ENCODE data around the gene ATP10B. TPM values are rescaled to one million over a fixed set of nuclear protein-coding genes. Genes with fewer than 3 reads are reported as not detected.

ATP10B gene
- total and polyA plus RNA-seq, 2 of the 13 experiments (the other 11 are each of a cell fraction or from before 2014, with no cell fraction given), result not detected

DNA sequence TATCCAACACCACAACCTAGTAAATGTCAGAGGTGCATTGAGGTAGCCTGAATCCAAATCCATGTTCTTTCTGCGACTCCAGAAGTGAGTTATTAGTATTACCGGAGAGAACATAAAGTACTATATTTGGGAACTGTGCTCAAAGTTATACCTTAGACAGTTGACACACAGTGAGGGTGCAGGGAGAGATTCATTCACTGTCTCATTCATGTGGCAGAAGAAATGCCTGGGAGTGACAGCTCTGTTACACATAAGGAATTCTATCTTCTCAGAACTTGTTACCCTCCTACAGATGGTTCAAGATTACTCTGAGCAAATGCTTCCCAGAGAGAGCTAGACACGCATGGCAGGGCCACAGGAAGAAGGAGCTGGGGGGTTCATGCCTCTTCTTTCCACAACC, 103.0 kb downstream of the ATP10B start:
- 38% methylated on average over 3 of the region's 3 CpGs for WGBS (ENCODE audit: low lambda C conversion rate)
- Histone ChIP-seq H3K27me3 (ENCODE audit: control insufficient read depth in 1 of 2, insufficient read depth in 2 of 2, low read length in 2 of 2) (no peaks in the 10 kb centered on the region), H3K9me3 (ENCODE audit: low read length) (no peaks in the 10 kb centered on the region), H3K4me1 (ENCODE audit: insufficient read depth, low read length) (no peaks in the 10 kb centered on the region), H3K4me2 (ENCODE audit: low read depth, low read length) (no peak overlapping the region), H3K79me2 (ENCODE audit: insufficient read depth, low read length) (no peaks in the 10 kb centered on the region), H2AFZ (ENCODE audit: low read length) (no peak overlapping the region), H3K9ac (ENCODE audit: insufficient read depth, low read depth, low read length) (no peak overlapping the region), H3K36me3 (replicated peaks in 1 of 2; ENCODE audit: control insufficient read depth in 1 of 2, insufficient read depth in 2 of 2, low read length in 2 of 2) (no peaks in the 10 kb centered on the region), H3K4me3 (replicated peaks in 1 of 3; ENCODE audit: insufficient read depth in 1 of 3, low read depth in 2 of 3, low read length in 3 of 3) (no peak overlapping the region), H4K20me1 (ENCODE audit: insufficient read depth, low read length) (no peaks in the 10 kb centered on the region), H3K27ac (ENCODE audit: extremely low read length, insufficient read depth, low read length) (no peak overlapping the region)
- BruUV-seq (replicated peaks), result no TSS peak
- POLR2A ChIA-PET, result no interaction called here
- ATAC-seq (no peak), FAIRE-seq (no peak), DNase-seq (ENCODE audit: low spot score) (no peak)
- intact Hi-C loops (cut with micrococcal nuclease; ENCODE audit: unreplicated experiment) (no loop called here), in situ Hi-C loops (cut with HindIII; ENCODE audit: extremely low pct_ligation_motif_present, low pct_unique_long_range_greater_than_20kb) (no loop called here)
- CTCF ChIA-PET (ENCODE audit: low intra/inter-chr PET ratio, low total read pairs), result no interaction called here
- TF ChIP-seq ZNF660 (CRISPR knock-in tag; IDR thresholded peaks at IDR 0.05; ENCODE audit: borderline replicate concordance, low read depth), result no peak
- TF ChIP-seq SALL2 (CRISPR knock-in tag; IDR thresholded peaks at IDR 0.05), result no peak
- no peak for TF ChIP-seq REL (CRISPR knock-in tag; conservative IDR thresholded peaks at IDR 0.05)
- no peak for TF ChIP-seq ZNF614 (CRISPR knock-in tag; IDR thresholded peaks at IDR 0.05; ENCODE audit: borderline replicate concordance)
- TF ChIP-seq POGZ (CRISPR knock-in tag; IDR thresholded peaks at IDR 0.05), result no peak
- TF ChIP-seq, protein P1, sequence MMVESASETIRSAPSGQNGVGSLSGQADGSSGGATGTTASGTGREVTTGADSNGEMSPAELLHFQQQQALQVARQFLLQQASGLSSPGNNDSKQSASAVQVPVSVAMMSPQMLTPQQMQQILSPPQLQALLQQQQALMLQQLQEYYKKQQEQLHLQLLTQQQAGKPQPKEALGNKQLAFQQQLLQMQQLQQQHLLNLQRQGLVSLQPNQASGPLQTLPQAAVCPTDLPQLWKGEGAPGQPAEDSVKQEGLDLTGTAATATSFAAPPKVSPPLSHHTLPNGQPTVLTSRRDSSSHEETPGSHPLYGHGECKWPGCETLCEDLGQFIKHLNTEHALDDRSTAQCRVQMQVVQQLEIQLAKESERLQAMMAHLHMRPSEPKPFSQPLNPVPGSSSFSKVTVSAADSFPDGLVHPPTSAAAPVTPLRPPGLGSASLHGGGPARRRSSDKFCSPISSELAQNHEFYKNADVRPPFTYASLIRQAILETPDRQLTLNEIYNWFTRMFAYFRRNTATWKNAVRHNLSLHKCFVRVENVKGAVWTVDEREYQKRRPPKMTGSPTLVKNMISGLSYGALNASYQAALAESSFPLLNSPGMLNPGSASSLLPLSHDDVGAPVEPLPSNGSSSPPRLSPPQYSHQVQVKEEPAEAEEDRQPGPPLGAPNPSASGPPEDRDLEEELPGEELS (CRISPR knock-in tag; IDR thresholded peaks at IDR 0.05), result no peak
- TF ChIP-seq MTF2 (CRISPR knock-in tag; IDR thresholded peaks at IDR 0.05; ENCODE audit: borderline replicate concordance), result no peak
- TF ChIP-seq EHMT2 (IDR thresholded peaks at IDR 0.05; ENCODE audit: borderline replicate concordance, low read depth, low read length), result no peak
- TF ChIP-seq MED8 (CRISPR knock-in tag; IDR thresholded peaks at IDR 0.05; ENCODE audit: insufficient replicate concordance), result no peak
- no peak for TF ChIP-seq ZC3H13 (CRISPR knock-in tag; IDR thresholded peaks at IDR 0.05)
- no peak for TF ChIP-seq HMG20B (CRISPR knock-in tag; conservative IDR thresholded peaks at IDR 0.05)
- no peak for TF ChIP-seq ZMYM2 (CRISPR knock-in tag; IDR thresholded peaks at IDR 0.05)
- TF ChIP-seq, protein P2, sequence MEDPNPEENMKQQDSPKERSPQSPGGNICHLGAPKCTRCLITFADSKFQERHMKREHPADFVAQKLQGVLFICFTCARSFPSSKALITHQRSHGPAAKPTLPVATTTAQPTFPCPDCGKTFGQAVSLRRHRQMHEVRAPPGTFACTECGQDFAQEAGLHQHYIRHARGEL (CRISPR knock-in tag; IDR thresholded peaks at IDR 0.05), result no peak
- no peak for TF ChIP-seq ATM (IDR thresholded peaks at IDR 0.05; ENCODE audit: borderline replicate concordance)
- TF ChIP-seq HDAC2 (CRISPR knock-in tag; IDR thresholded peaks at IDR 0.05), result no peak
- no peak for TF ChIP-seq ZNF547 (CRISPR knock-in tag; IDR thresholded peaks at IDR 0.05)
- no peak for TF ChIP-seq ZNF430 (CRISPR knock-in tag; IDR thresholded peaks at IDR 0.05)
